Mucosa of descending colon (tissue), 3 donors: ENCODE measurements around the gene CRYAA. TPM values are rescaled to one million over a fixed set of nuclear protein-coding genes. Genes with fewer than 3 reads are reported as not detected.
A peak's percentile ranks its signal among the peaks of the same experiment; 100 is the strongest.

Source experiments
- ATAC-seq: fragments of 200-7000 bp; cut with Tn5 transposase; one replicate; pipeline ENCODE4 v1.9.1; 2020; ENCODE audit warnings: mild to moderate bottlenecking, moderate library complexity
- DNase-seq, 3 donors: peaks; one replicate each; pipeline ENCODE4 v3.0.0-alpha.2; 2020
- H3K36me3 ChIP-seq: fragments of 200-600 bp; one replicate; pipeline ENCODE4 v1.8.0; 2021; ENCODE audit warnings: low read depth, mild to moderate bottlenecking
- H3K4me1 ChIP-seq: fragments of 200-600 bp; one replicate; pipeline ENCODE4 v1.8.0; 2021; ENCODE audit warnings: low read depth, mild to moderate bottlenecking
- H3K4me3 ChIP-seq: fragments of 200-600 bp; one replicate; pipeline ENCODE4 v1.8.0; 2021; ENCODE audit warnings: mild to moderate bottlenecking
- H3K9me3 ChIP-seq: fragments of 200-600 bp; one replicate; pipeline ENCODE4 v1.8.0; 2021; ENCODE audit warnings: mild to moderate bottlenecking
- CTCF ChIP-seq: fragments of 200-600 bp; IDR thresholded peaks from one replicate; pipeline ENCODE4 v1.8.0; 2022; ENCODE audit warnings: antibody characterized with exemption, mild to moderate bottlenecking
- intact Hi-C, 2 donors: fragments of 100-400 bp; cut with DNase I in 1 of 2; cut with micrococcal nuclease in 1 of 2; formaldehyde crosslinking; loops; one replicate each; pipeline versions ENCODE4 v1.11.0 to v1.11.1; 2022; cut with DNase I, micrococcal nuclease
- total RNA-seq, 3 donors: library from RNA; stranded (reverse); fragmentation: NEBNext Ultra II Directional in 2 of 3; extraction: Animal tissue kit (Norgen Biotek cat#: 25700) in 2 of 3; gene quantifications; one replicate each; pipeline versions ENCODE4 v1.2.1 to v1.2.4, GENCODE V29; 2021 to 2023
- donor health status: DM: no; HTN: no; CAD: no; lungs with moderate emphysema.
- donor health status: DM: no; HTN: no; CAD: no.
- donor health status: DM: no; HTN: yes; CAD: no.

Gene CRYAA
- total RNA-seq, 3 donors from 2014 or later = not detected

- intact Hi-C loops = no loop called here
- TF ChIP-seq CTCF = no peak
- ATAC-seq = no peak
- Histone ChIP-seq H3K9me3 (no peaks in the 10 kb centered on the region), H3K4me3 (no peak overlapping the region), H3K36me3 (no peaks in the 10 kb centered on the region), H3K4me1 (peaks cover under 1% of the 10 kb centered on the region)
- DNase-seq = peak in 2 of 3 donors; percentile 5 to 18
Observed at GRCh38 chr21:43191521-43191920, 22.7 kb downstream of the CRYAA start.

- Histone ChIP-seq H3K36me3 (no peaks in the 10 kb centered on the region), H3K4me1 (peaks cover 5% of the 10 kb centered on the region), H3K9me3 (no peaks in the 10 kb centered on the region), H3K4me3 (no peak overlapping the region)
- intact Hi-C loops = no loop called here
- DNase-seq (no peak), ATAC-seq (no peak)
- TF ChIP-seq CTCF = no peak
Observed at GRCh38 chr21:43191971-43192370, 23.2 kb downstream of the CRYAA start.

- DNase-seq = peak in 2 of 3 donors; percentile 12 to 30
- H3K36me3 ChIP-seq = no peaks in the 10 kb centered on the region
- intact Hi-C loops = no loop called here
Observed at GRCh38 chr21:43192501-43193081, 23.8 kb downstream of the CRYAA start.

GRCh38 chr21:43193088-43193650, 24.4 kb downstream of the CRYAA start:
- Histone ChIP-seq H3K4me1 (peaks cover 11% of the 10 kb centered on the region), H3K4me3 (no peak overlapping the region), H3K9me3 (no peaks in the 10 kb centered on the region), H3K36me3 (no peaks in the 10 kb centered on the region)
- DNase-seq (no peak), ATAC-seq (no peak)
- no peak for TF ChIP-seq CTCF
- intact Hi-C loops = no loop called here

More at GRCh38 chr21:43192501-43193081, 23.8 kb downstream of the CRYAA start:
- ATAC-seq = no peak
- Histone ChIP-seq H3K4me1 (peaks cover 11% of the 10 kb centered on the region), H3K9me3 (no peaks in the 10 kb centered on the region), H3K4me3 (no peak overlapping the region)
- TF ChIP-seq CTCF = no peak

GRCh38 chr21:43193651-43194302, 25.0 kb downstream of the CRYAA start:
- Histone ChIP-seq H3K4me3 (no peak overlapping the region), H3K36me3 (no peaks in the 10 kb centered on the region), H3K9me3 (no peaks in the 10 kb centered on the region), H3K4me1 (peaks cover 11% of the 10 kb centered on the region)
- peak in 2 of 3 donors; percentile 20 to 45 for DNase-seq
- intact Hi-C loops = no loop called here
- no peak for TF ChIP-seq CTCF
- ATAC-seq = no peak
